ENCODE data around the gene PPIG. TPM values are rescaled to one million over a fixed set of nuclear protein-coding genes. Genes with fewer than 3 reads are reported as not detected.

PPIG gene
- total RNA-seq, 1 experiment from 2014 or later: 46.5 TPM

- CTCF ChIA-PET: no interaction called here
Observed at GRCh38 chr2:169670215-169670651, 86.1 kb downstream of the PPIG start.

GRCh38 chr2:169670937-169671336, 86.8 kb downstream of the PPIG start:
- no peaks in the 10 kb centered on the region for H3K27me3 ChIP-seq (ENCODE audit: control insufficient read depth, insufficient read depth, low read length)
- H3K27ac ChIP-seq (ENCODE audit: low read length): no peak overlapping the region
- in situ Hi-C loops (cut with HindIII; ENCODE audit: low pct_unique_long_range_greater_than_20kb, low sequenced_read_pairs) (no loop called here), intact Hi-C loops (cut with micrococcal nuclease; ENCODE audit: unreplicated experiment) (no loop called here)
- no peaks in the 10 kb centered on the region for H3K4me1 ChIP-seq (ENCODE audit: control insufficient read depth, insufficient read depth, low read length)
- H3K4me3 ChIP-seq (ENCODE audit: low read depth in 2 of 2, low read length in 2 of 2): no peak overlapping the region
- ChIA-PET CTCF (no interaction called here), POLR2A (interaction anchor here (0.6 kb wide), 1 partner anchor 234 kb away, joined by 3 read pairs; no protein-coding TSS in a partner anchor)
- DNase-seq (ENCODE audit: low read depth, low spot score): no peak
- no TSS peak for BruUV-seq (replicated peaks)
- no peaks in the 10 kb centered on the region for H3K9me3 ChIP-seq (ENCODE audit: control insufficient read depth, insufficient read depth, low read depth, low read length)
- ATAC-seq: no peak
- H3K36me3 ChIP-seq (ENCODE audit: control insufficient read depth, insufficient read depth, low read length): no peaks in the 10 kb centered on the region
- no peak for TF ChIP-seq POLR2AphosphoS5 (IDR thresholded peaks at IDR 0.05; ENCODE audit: low read depth, low read length)
- TF ChIP-seq REST (IDR thresholded peaks at IDR 0.05; ENCODE audit: insufficient read depth in 1 of 2, low read depth in 2 of 2, low read length in 1 of 2): no peak
- no peak for TF ChIP-seq CTCF (IDR thresholded peaks at IDR 0.05)
- no peak for TF ChIP-seq TCF7L2 (IDR thresholded peaks at IDR 0.05; ENCODE audit: low read depth, low read length)
- TF ChIP-seq SIN3A (IDR thresholded peaks at IDR 0.05; ENCODE audit: borderline replicate concordance, insufficient read depth, low read depth, low read length): no peak

More at GRCh38 chr2:169670215-169670651, 86.1 kb downstream of the PPIG start:
- DNase-seq (ENCODE audit: low read depth, low spot score): no peak
- Histone ChIP-seq H3K27ac (ENCODE audit: low read length) (no peak overlapping the region), H3K4me1 (ENCODE audit: control insufficient read depth, insufficient read depth, low read length) (no peaks in the 10 kb centered on the region), H3K9me3 (ENCODE audit: control insufficient read depth, insufficient read depth, low read depth, low read length) (no peaks in the 10 kb centered on the region), H3K36me3 (ENCODE audit: control insufficient read depth, insufficient read depth, low read length) (no peaks in the 10 kb centered on the region), H3K27me3 (ENCODE audit: control insufficient read depth, insufficient read depth, low read length) (no peaks in the 10 kb centered on the region), H3K4me3 (ENCODE audit: low read depth in 2 of 2, low read length in 2 of 2) (no peak overlapping the region)
- ATAC-seq: no peak
- TF ChIP-seq POLR2AphosphoS5 (IDR thresholded peaks at IDR 0.05; ENCODE audit: low read depth, low read length) (no peak), CTCF (IDR thresholded peaks at IDR 0.05) (no peak), TCF7L2 (IDR thresholded peaks at IDR 0.05; ENCODE audit: low read depth, low read length) (no peak), SIN3A (IDR thresholded peaks at IDR 0.05; ENCODE audit: borderline replicate concordance, insufficient read depth, low read depth, low read length) (no peak), REST (IDR thresholded peaks at IDR 0.05; ENCODE audit: insufficient read depth in 1 of 2, low read depth in 2 of 2, low read length in 1 of 2) (no peak)
- in situ Hi-C loops (cut with HindIII; ENCODE audit: low pct_unique_long_range_greater_than_20kb, low sequenced_read_pairs): no loop called here
- POLR2A ChIA-PET: no interaction called here
- BruUV-seq (replicated peaks): no TSS peak
- intact Hi-C loops (cut with micrococcal nuclease; ENCODE audit: unreplicated experiment): no loop called here

Measured in Panc1 (cell line).